HCT116 (cell line): ENCODE results near the gene SOCS3. TPM values are rescaled to one million over a fixed set of nuclear protein-coding genes. Genes with fewer than 3 reads are reported as not detected.

ENCODE experiments used
- ATAC-seq: fragments of 200-7000 bp; cut with Tn5 transposase; 2 replicates; pipeline ENCODE4 v1.9.1; 2020; ENCODE audit warnings: mild to moderate bottlenecking, moderate library complexity
- BruUV-seq: library from RNA; stranded (reverse); fragments of 400-500 nt; replicated peaks from 2 replicates; lab custom pipeline; 2021; lab: Mats Ljungman, UMichigan
- CTCF ChIA-PET: fragments of 300-600 bp; sonication (Branson Sonifier 250); formaldehyde crosslinking; loops from one replicate; lab custom pipeline; 2021; ENCODE audit warnings: antibody characterized with exemption; lab: Charles Lee
- POLR2A ChIA-PET: fragments of 300-600, 350-600 bp; sonication (Branson Sonifier 250); formaldehyde crosslinking; loops from one replicate; lab custom pipeline; 2021; ENCODE audit warnings: antibody characterized with exemption; lab: Charles Lee
- RAD21 ChIA-PET, 2 experiments: fragments of 300-600 bp; sonication (Branson Sonifier 250); formaldehyde crosslinking; loops; one replicate each; lab custom pipeline; 2023; ENCODE audit warnings: low total read pairs in 2 of 2; ENCODE audit not compliant: uncharacterized antibody in 2 of 2, unreplicated experiment in 2 of 2, low non-redundant PET in 1 of 2; lab: Charles Lee
- DNase-seq: peaks from one replicate; pipeline ENCODE4 v3.0.0-alpha.2; 2010; ENCODE audit warnings: low read depth, low spot score
- H2AFZ ChIP-seq: fragments of 200-600 bp; shearing (Covaris generic), sonication (generic); 2 replicates; pipeline ENCODE4 v1.6.1; 2017; ENCODE audit warnings: low read depth, mixed run types, mixed read lengths, antibody characterized with exemption, low read length; ENCODE audit not compliant: poor library complexity, severe bottlenecking
- H3K27ac ChIP-seq: 2 replicates; pipeline ENCODE4 v1.5.1; 2012; ENCODE audit warnings: low read depth, low read length
- H3K27me3 ChIP-seq: fragments of 200-600 bp; sonication (generic); 2 replicates; pipeline ENCODE4 v1.6.1; 2016; ENCODE audit warnings: mixed run types, low read length, mixed read lengths; ENCODE audit not compliant: insufficient read depth
- H3K36me3 ChIP-seq, 2 experiments: fragments of 200-500 bp in 1 of 2; fragments of 200-600 bp in 1 of 2; sonication (Bioruptor generic) in 1 of 2; sonication (generic) in 1 of 2; 2 replicates each; pipeline versions ENCODE4 v1.5.1 to v1.6.1; 2014 to 2016; ENCODE audit warnings: low read length in 2 of 2, inconsistent platforms in 1 of 2, mixed read lengths in 1 of 2, mixed run types in 1 of 2; ENCODE audit not compliant: insufficient read depth in 2 of 2, control insufficient read depth in 1 of 2
- H3K4me1 ChIP-seq, 2 experiments: fragments of 200-600 bp in 1 of 2; sonication (generic) in 1 of 2; 2 replicates each; pipeline versions ENCODE4 v1.5.1 to v1.6.1; 2012 to 2017; ENCODE audit warnings: low read length in 2 of 2, inconsistent platforms in 1 of 2, mild to moderate bottlenecking in 1 of 2, mixed read lengths in 1 of 2, mixed run types in 1 of 2, moderate library complexity in 1 of 2; ENCODE audit not compliant: insufficient read depth in 2 of 2, control insufficient read depth in 1 of 2
- H3K4me2 ChIP-seq: fragments of 200-600 bp; sonication (generic); 2 replicates; pipeline ENCODE4 v1.6.1; 2017; ENCODE audit warnings: mixed run types, low read length, mixed read lengths
- H3K4me3 ChIP-seq, 2 experiments: fragments of 200-600 bp in 1 of 2; sonication (generic) in 1 of 2; replicated peaks in 1 of 2; 2 replicates each; pipeline ENCODE4 v1.5.1; 2011 to 2016; ENCODE audit warnings: low read length in 2 of 2, control low read depth in 1 of 2, low read depth in 1 of 2, mild to moderate bottlenecking in 1 of 2, mixed read lengths in 1 of 2, mixed run types in 1 of 2
- H3K79me2 ChIP-seq: fragments of 200-600 bp; sonication (generic); 2 replicates; pipeline ENCODE4 v1.6.1; 2017; ENCODE audit warnings: mild to moderate bottlenecking, mixed run types, low read length, moderate library complexity, mixed read lengths; ENCODE audit not compliant: insufficient read depth
- H3K9ac ChIP-seq: fragments of 200-600 bp; sonication (generic); 2 replicates; pipeline ENCODE4 v1.6.1; 2016; ENCODE audit warnings: low read length, mixed read lengths
- H3K9me2 ChIP-seq: fragments of 200-600 bp; sonication (generic), shearing (Covaris generic); 2 replicates; pipeline ENCODE4 v1.6.1; 2017; ENCODE audit warnings: mixed run types, mild to moderate bottlenecking, moderate library complexity; ENCODE audit not compliant: insufficient read depth
- H3K9me3 ChIP-seq, 2 experiments: fragments of 200-500 bp in 1 of 2; fragments of 200-600 bp in 1 of 2; sonication (Bioruptor generic) in 1 of 2; sonication (generic) in 1 of 2; 2 replicates each; pipeline ENCODE4 v1.6.1; 2014 to 2017; ENCODE audit warnings: low read length in 2 of 2, mixed read lengths in 2 of 2, inconsistent platforms in 1 of 2, low read depth in 1 of 2, mild to moderate bottlenecking in 1 of 2, mixed run types in 1 of 2, moderate library complexity in 1 of 2; ENCODE audit not compliant: control insufficient read depth in 1 of 2, insufficient read depth in 1 of 2
- H4K20me1 ChIP-seq: fragments of 200-600 bp; sonication (generic), shearing (Covaris generic); 2 replicates; pipeline ENCODE4 v1.6.1; 2017; ENCODE audit warnings: mixed run types, mild to moderate bottlenecking, moderate library complexity; ENCODE audit not compliant: insufficient read depth
- EZH2phosphoT487 ChIP-seq: fragments of 200-600 bp; IDR thresholded peaks from 2 replicates; pipeline ENCODE4 v1.6.1; 2018; ENCODE audit warnings: antibody characterized with exemption, borderline replicate concordance
- JUND ChIP-seq: IDR thresholded peaks from 2 replicates; pipeline ENCODE4 v1.6.1; 2012
- POLR2A ChIP-seq: IDR thresholded peaks from 2 replicates; pipeline ENCODE4 v1.7.0; 2011; ENCODE audit warnings: borderline replicate concordance; ENCODE audit not compliant: insufficient read depth, insufficient read length; ENCODE audit errors: extremely low read depth
- POLR2AphosphoS5 ChIP-seq: IDR thresholded peaks from 2 replicates; pipeline ENCODE4 v1.6.1; 2011; ENCODE audit warnings: mild to moderate bottlenecking, low read depth, low read length, moderate library complexity
- RAD21 ChIP-seq: IDR thresholded peaks from 2 replicates; pipeline ENCODE4 v1.6.1; 2012; ENCODE audit warnings: low read depth, mild to moderate bottlenecking
- SP1 ChIP-seq: IDR thresholded peaks from 2 replicates; pipeline ENCODE4 v1.6.1; 2012; ENCODE audit warnings: low read depth
- SRF ChIP-seq: IDR thresholded peaks from 2 replicates; pipeline ENCODE4 v1.6.1; 2012; ENCODE audit warnings: low read depth
- TCF7L2 ChIP-seq: IDR thresholded peaks from 2 replicates; pipeline ENCODE4 v1.7.0; 2011; ENCODE audit warnings: borderline replicate concordance, inconsistent platforms; ENCODE audit not compliant: insufficient read depth, insufficient read length; ENCODE audit errors: extremely low read depth
- ZFX ChIP-seq: fragments of 450-650 bp; IDR thresholded peaks from 2 replicates; pipeline ENCODE4 v1.6.1; 2017
- intact Hi-C: fragments of 100-400 bp; cut with micrococcal nuclease; formaldehyde crosslinking; loops from 2 replicates; pipeline ENCODE4 v1.10.0; 2022
- total RNA-seq: library from RNA; stranded (reverse); gene quantifications from one replicate; pipeline ENCODE4 v1.2.1, GENCODE V29; 2021; ENCODE audit not compliant: unreplicated experiment
- TF ChIP-seq, protein P1 (sequence below): IDR thresholded peaks from 2 replicates; pipeline ENCODE4 v1.6.1; 2012; ENCODE audit warnings: low read depth
- TF ChIP-seq, protein P2 (sequence below), 3 experiments: fragments of 200-600 bp in 1 of 3; sonication (generic) in 1 of 3; IDR thresholded peaks in 2 of 3; conservative IDR thresholded peaks in 1 of 3; 2 replicates each; pipeline ENCODE4 v1.5.1; 2012 to 2017; ENCODE audit warnings: low read depth in 2 of 3, low read length in 2 of 3, antibody characterized with exemption in 1 of 3, borderline replicate concordance in 1 of 3, control low read depth in 1 of 3, mild to moderate bottlenecking in 1 of 3, mixed read lengths in 1 of 3, mixed run types in 1 of 3, moderate library complexity in 1 of 3; ENCODE audit not compliant: insufficient read depth in 1 of 3
- TF ChIP-seq, protein P3 (sequence below): IDR thresholded peaks from 2 replicates; pipeline ENCODE4 v1.6.1; 2011; ENCODE audit warnings: mild to moderate bottlenecking, low read length, moderate library complexity; ENCODE audit not compliant: insufficient replicate concordance; ENCODE audit errors: extremely low read depth

SOCS3 gene
- total RNA-seq, 1 experiment from 2014 or later = 26.7 TPM

DNA sequence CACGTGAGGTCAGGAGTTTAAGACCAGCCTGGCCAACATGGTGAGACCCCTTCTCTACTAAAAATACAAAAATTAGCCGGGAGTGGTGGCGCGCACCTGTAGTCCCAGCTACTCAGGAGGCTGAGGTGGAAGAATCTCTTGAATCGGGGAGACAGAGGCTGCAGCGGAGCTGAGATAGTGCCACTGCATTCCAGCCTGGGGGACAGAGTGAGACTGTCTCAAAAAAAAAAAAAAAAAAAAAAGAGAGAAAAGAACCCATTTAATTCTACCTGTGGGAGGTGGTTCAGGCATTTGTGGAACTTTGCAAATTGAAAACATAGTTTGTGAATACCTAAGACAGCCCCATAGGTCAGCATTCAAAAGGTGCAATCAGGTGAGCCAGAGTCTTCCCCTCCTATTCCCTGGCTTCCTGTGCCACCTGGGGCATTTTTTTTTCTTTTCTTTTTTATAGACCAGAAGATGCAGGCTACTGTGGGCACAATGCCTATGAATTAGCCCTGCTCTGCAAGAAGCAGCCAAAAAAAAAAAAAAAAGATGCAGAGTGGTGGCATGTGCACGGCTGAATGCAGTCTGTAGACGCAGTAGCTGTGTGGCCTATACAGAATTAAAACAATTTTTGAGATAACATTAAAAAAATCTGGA, 9.1 kb upstream of the SOCS3 start (continued):
- TF ChIP-seq POLR2A = no peak
- TF ChIP-seq, all 23 proteins: peak for 0

DNA sequence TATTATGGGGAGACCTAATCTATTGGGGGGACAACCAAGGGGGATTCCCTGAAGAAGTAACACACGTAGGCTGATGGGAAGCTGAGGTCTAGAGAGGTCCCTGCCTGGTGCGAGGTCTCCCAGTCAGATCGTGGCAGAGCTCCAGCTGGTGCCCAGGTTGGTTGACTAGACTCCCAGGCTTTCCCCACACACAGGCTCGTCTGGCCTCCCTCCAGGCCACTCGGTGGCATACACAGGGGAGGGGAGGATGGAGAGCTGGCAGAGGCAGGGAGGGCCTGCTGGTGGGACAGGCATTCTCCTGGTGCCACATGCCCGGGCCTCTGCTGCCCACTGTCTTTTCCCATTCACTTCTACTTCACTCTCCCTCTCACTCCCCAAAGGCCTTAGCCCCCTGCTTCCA, 8.5 kb upstream of the SOCS3 start:
- Histone ChIP-seq H3K79me2 (no peaks in the 10 kb centered on the region), H3K9ac (no peak overlapping the region)
- intact Hi-C loops = no loop called here

More for the DNA sequence above, 8.5 kb upstream of the SOCS3 start:
- ATAC-seq (no peak), DNase-seq (no peak)
- ChIA-PET POLR2A (interaction anchor here (1.6 kb wide), 1 partner anchor 9 kb away, joined by 3 read pairs; no protein-coding TSS in a partner anchor), CTCF (interaction anchor here (0.8 kb wide), 1 partner anchor 54 kb away, joined by 3 read pairs; no protein-coding TSS in a partner anchor), RAD21 (interaction anchor here in 1 of 2 experiments (0.7 kb wide), 1 partner anchor 9 kb away, joined by 6 read pairs; no protein-coding TSS in a partner anchor)
- no peaks in the 10 kb centered on the region for H3K9me2 ChIP-seq
- no peak overlapping the region for H3K4me2 ChIP-seq
- H3K9me3 ChIP-seq = no peaks in the 10 kb centered on the region
- no peak overlapping the region for H2AFZ ChIP-seq
- no peak overlapping the region for H3K4me3 ChIP-seq
- TF ChIP-seq POLR2A (no peak), POLR2AphosphoS5 (no peak), RAD21 (no peak), SRF (no peak), EZH2phosphoT487 (no peak), TCF7L2 (no peak), ZFX (no peak), SP1 (no peak), JUND (no peak)
- TF ChIP-seq, protein P1, sequence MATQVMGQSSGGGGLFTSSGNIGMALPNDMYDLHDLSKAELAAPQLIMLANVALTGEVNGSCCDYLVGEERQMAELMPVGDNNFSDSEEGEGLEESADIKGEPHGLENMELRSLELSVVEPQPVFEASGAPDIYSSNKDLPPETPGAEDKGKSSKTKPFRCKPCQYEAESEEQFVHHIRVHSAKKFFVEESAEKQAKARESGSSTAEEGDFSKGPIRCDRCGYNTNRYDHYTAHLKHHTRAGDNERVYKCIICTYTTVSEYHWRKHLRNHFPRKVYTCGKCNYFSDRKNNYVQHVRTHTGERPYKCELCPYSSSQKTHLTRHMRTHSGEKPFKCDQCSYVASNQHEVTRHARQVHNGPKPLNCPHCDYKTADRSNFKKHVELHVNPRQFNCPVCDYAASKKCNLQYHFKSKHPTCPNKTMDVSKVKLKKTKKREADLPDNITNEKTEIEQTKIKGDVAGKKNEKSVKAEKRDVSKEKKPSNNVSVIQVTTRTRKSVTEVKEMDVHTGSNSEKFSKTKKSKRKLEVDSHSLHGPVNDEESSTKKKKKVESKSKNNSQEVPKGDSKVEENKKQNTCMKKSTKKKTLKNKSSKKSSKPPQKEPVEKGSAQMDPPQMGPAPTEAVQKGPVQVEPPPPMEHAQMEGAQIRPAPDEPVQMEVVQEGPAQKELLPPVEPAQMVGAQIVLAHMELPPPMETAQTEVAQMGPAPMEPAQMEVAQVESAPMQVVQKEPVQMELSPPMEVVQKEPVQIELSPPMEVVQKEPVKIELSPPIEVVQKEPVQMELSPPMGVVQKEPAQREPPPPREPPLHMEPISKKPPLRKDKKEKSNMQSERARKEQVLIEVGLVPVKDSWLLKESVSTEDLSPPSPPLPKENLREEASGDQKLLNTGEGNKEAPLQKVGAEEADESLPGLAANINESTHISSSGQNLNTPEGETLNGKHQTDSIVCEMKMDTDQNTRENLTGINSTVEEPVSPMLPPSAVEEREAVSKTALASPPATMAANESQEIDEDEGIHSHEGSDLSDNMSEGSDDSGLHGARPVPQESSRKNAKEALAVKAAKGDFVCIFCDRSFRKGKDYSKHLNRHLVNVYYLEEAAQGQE = no peak
- TF ChIP-seq, protein P2, sequence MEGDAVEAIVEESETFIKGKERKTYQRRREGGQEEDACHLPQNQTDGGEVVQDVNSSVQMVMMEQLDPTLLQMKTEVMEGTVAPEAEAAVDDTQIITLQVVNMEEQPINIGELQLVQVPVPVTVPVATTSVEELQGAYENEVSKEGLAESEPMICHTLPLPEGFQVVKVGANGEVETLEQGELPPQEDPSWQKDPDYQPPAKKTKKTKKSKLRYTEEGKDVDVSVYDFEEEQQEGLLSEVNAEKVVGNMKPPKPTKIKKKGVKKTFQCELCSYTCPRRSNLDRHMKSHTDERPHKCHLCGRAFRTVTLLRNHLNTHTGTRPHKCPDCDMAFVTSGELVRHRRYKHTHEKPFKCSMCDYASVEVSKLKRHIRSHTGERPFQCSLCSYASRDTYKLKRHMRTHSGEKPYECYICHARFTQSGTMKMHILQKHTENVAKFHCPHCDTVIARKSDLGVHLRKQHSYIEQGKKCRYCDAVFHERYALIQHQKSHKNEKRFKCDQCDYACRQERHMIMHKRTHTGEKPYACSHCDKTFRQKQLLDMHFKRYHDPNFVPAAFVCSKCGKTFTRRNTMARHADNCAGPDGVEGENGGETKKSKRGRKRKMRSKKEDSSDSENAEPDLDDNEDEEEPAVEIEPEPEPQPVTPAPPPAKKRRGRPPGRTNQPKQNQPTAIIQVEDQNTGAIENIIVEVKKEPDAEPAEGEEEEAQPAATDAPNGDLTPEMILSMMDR (IDR thresholded peaks at IDR 0.05 in 2 of 3, conservative IDR thresholded peaks at IDR 0.05 in 1 of 3; ENCODE audit: borderline replicate concordance in 1 of 3, insufficient read depth in 1 of 3, low read depth in 2 of 3, low read length in 2 of 3) = no peak
- TF ChIP-seq, protein P3, sequence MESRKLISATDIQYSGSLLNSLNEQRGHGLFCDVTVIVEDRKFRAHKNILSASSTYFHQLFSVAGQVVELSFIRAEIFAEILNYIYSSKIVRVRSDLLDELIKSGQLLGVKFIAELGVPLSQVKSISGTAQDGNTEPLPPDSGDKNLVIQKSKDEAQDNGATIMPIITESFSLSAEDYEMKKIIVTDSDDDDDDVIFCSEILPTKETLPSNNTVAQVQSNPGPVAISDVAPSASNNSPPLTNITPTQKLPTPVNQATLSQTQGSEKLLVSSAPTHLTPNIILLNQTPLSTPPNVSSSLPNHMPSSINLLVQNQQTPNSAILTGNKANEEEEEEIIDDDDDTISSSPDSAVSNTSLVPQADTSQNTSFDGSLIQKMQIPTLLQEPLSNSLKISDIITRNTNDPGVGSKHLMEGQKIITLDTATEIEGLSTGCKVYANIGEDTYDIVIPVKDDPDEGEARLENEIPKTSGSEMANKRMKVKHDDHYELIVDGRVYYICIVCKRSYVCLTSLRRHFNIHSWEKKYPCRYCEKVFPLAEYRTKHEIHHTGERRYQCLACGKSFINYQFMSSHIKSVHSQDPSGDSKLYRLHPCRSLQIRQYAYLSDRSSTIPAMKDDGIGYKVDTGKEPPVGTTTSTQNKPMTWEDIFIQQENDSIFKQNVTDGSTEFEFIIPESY = no peak
- H3K27me3 ChIP-seq = no peaks in the 10 kb centered on the region
- BruUV-seq = no TSS peak
- no peaks in the 10 kb centered on the region for H4K20me1 ChIP-seq
- H3K27ac ChIP-seq = no peak overlapping the region
- peaks cover 6 to 9% of the 10 kb centered on the region in 2 experiments; a peak in 3 of 4 replicates for H3K4me1 ChIP-seq
- H3K36me3 ChIP-seq = no peaks in the 10 kb centered on the region
